Measurements from ENCODE around the gene CEP20.

CEP20 gene

GRCh38 chr16:15827709-15828343, 60.6 kb downstream of the CEP20 start:
- no peak for DNase-seq

DNA sequence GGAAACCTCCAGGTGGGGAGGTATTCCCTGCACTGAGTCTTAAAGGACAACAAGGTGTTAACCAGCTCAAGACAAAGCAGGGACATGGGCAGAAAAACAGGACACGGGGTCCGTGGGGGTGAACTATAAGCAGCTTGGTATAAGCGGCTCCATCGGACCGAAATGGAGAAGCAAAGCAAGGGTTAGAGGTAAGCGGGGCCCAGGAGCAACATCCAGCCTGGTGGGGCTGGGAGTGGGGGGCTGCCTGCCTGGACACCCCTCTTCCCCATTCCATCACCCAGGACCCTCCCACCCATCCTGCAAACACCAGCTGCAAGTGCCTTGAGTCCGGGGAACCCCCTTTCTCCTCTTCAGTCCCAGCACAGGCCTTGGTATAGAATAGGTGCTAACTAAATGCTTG, 61.1 kb downstream of the CEP20 start:
- no peak for DNase-seq

DNA sequence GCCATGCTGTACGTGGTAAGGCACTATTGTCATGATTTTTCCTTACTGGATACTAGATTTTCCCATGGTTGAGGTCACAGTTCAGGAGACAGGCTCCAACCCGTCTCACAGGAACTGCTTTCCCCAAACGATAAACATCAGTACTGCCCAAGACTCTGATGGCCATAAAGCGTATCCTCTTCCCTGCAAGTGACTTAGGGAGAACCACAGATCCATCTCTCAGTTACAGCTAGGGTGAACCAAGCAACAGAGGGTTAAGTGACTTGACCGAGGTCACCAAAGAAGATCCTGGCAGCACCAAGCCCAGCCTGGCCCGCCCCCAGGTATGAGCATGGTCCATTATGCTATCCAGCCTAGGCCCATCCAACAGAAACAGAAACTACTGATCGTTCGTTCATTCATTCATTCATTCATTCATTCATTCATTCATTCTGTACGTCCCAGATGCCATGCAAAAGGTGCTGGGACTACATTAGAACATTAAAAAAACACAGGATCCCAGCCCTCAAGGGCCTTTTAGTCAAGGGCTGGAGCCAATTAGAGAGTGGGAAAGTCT, 62.6 kb downstream of the CEP20 start:
- DNase-seq = no peak

DNA sequence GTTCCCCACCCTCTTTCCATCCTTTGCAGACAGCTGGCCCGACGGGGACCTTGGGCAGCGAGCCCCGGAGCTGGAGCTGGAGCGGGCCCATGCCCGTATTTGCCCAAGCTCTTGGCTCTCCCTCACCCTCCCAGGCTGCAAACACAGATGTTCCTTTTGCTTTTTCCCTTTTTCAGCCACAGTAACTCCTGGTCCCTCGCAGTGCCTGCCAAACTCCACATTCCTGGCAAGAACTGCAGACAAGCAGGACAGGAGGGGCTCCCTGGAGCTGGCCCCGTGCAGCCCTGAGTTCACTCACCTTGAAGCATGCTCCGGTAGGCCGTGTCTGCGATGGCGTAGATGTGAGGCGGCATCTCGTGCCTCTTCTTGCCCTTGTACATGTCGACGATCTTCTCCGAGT, 65.4 kb downstream of the CEP20 start:
- no peak for DNase-seq

DNA sequence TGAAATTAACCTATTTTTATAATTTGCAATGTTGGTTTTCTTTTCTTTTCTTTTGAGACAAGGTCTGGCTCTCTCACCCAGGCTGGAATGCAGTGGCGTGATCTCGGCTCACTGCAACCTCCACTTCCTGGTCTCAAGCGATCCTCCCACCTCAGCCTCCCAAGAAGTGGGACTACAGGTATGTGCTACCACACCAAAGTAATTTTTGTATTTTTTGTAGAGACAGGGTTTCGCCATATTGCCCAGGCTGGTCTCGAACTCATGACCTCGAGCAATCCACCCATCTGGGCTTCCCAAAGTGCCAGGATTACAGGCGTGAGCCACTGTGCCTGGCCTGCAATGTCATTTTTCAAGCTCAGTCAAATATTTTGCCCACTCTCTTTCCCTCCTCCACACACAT, 67.6 kb downstream of the CEP20 start:
- DNase-seq = no peak

- DNase-seq = no peak
Measured at GRCh38 chr16:15819046-15819445, 69.4 kb downstream of the CEP20 start.

DNA sequence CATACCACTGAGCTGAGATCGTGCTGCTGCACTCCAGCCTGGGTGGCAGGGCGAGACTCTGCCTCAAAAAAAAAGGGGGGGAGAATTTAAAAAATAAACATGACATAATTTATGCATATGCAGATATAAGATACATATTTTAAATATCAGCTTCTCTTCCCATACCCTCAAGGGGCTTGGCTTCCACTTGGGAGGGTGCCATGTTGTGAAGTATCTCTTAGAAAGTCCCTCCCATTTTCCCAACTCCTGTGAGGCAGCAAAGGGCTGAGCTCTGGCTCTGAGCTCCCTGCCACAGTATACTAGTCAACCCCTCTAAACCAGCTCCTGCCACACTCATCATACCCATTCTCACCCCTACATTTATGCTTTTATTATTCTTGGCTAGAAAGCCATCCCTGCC, 71.0 kb downstream of the CEP20 start:
- DNase-seq = no peak

- DNase-seq = no peak
Measured at GRCh38 chr16:15816228-15816627, 72.2 kb downstream of the CEP20 start.

Measured in DMS79 treated with DMSO at 0.1 percent for 48 hours (cell line).